CD4-positive, alpha-beta T cell treated with Interleukin-10 for 1 hour (primary cell): ENCODE results near the gene GRM8.

Source experiments
- DNase-seq: peaks from one replicate; pipeline ENCODE4 v3.0.0-alpha.2; 2020

GRM8 gene

DNA sequence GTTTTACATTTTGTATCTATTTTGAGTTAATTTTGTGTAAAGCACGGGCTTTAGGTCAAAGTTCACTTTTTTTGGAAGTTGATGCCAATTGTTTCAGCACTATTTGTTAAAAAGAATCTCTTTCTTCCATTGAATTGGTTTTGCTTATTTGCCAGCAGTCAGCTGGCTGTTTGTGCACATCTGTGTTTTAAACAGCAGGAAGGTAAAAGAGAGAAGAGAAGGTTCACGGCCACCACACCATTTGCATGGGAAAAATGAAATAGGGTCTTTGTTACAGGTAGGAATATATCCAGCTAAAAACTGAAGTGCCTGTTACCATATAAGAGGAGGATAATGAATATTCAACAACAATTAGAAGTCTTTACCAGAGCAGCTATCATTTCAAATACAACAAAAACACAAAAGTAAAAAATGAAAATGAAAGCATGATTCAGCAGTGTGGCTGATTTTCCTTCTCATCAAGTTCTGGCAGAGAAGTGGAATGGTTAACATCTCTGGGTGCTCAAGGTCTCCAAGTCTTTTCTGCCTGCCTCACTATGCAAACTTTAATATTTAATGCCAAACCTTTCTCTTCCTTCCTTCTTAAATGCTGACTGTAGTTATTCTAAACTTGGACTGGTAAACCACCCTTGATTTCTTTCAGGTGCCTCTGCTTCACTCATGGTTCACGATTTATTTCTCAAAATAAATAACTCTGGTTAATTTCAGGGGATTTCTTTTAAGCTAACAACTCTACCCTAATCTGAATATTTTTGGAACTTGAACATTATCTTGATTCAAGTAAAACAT, 841.5 kb downstream of the GRM8 start:
- no peak for DNase-seq

DNA sequence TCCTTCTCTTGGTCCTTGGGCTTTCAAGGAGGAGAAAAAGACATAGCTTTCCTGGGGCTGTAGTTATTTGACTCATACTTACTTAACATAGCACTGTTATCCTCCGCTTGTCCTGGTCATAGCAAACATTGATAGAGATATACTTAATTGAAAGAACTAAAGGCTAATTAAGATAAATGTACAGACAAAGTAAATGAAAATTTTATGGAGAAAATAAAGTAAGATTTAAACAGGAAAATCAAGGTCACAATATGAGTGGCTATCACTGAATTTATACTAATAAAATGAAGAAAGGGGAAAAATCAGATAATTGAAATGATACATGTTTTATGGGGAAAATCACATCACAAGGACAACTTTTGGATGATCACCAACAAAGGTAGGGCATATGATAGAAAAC, 849.7 kb downstream of the GRM8 start:
- no peak for DNase-seq

DNA sequence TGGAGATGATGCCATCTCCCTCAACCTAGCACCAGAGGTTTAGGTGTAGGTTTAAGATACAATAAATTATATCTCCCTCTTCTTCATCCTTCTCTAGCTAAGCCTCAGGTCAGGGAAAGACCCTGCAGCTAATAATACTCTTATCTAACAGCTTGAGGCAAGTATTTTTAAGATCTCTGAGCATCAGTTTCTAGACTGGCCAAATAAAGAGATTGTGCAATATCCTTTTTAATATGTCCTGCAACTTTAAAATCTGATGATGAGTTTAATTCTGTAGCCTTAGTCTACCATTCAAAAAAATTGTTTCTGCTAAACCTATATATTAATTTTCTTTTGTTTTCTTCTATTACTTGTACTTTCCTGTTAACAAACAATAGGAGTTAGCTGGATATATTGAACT, 850.8 kb downstream of the GRM8 start:
- DNase-seq = no peak

DNA sequence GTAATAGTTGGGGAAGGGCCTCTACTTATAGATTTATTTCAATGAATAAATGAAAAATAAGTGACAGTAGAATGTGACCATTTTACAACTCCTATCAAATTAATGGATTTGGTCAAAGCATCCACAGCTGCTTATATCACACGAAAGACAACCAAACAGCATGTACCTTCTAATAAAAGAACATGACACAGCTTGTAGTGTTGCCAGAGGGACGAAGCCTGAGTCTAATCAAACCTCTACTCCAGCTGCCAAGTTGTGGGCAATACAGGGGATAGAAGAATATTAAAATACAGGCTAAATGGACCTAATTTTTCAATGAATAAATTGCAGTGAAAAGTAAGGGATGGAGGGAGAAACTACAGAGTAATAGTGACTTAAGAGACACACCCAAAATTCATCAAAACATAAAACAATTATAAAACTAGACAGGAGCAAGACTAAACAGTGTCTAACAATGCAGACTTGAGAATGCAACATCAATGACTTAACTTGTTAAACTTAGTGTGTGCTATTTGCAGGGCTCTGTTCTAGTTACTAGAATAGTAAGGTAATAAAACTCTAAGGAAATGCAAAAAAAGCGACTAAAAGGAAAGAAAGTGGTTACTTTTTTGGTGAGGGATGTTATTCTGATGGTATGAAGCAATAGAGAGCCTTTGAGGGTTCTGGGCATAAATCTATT, 853.8 kb downstream of the GRM8 start:
- DNase-seq = no peak

DNA sequence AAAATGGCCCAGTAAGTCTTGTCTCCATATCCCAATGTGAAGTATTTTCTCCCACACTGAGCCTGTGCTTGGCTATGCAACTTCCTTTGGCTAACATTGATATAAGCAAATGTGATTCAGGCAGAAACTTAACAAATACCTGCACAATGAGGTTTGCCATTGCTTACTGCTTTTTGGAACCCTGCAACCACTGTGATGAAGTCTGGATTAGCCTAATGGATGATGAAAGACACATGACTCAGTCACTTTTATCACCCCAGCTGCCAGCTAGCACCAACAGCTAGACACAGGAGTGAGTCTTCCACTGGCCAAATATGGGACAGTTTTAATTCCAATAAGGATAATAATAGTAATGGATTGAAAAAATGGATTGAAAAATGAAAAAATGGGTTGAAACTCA, 854.5 kb downstream of the GRM8 start:
- DNase-seq = no peak

DNA sequence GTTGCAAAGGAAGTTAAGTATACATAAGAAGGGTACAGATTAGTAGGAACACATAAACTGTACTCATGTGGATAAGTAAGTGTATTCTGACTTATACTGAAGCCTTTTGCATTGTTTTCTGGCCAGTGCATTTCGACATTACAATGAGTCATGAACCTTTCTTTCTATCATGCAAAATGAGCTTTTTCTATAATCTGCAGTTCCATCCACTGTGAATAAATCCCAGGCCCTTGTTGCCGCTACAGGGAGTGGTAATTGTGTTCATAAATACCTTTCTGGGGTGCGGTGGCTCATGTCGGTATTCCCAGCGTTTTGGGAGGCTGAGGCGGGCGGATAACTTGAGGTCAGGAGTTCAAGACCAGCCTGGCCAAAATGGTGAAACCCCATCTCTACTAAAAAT, 858.3 kb downstream of the GRM8 start:
- DNase-seq = no peak
